Psoas muscle (tissue), 8 donors: ENCODE data around the gene R3HDM2. TPM values are rescaled to one million over a fixed set of nuclear protein-coding genes. Genes with fewer than 3 reads are reported as not detected.
A peak's percentile ranks its signal among the peaks of the same experiment; 100 is the strongest.

Experiments used
- ATAC-seq, 4 donors: fragments of 200-7000 bp; cut with Tn5 transposase; one replicate each; pipeline ENCODE4 v1.9.1; 2020; ENCODE audit warnings: moderate library complexity in 3 of 4, mild to moderate bottlenecking in 2 of 4
- DNase-seq, 2 donors: peaks; one replicate each; pipeline ENCODE4 v3.0.0-alpha.2; 2020
- H3K27ac ChIP-seq: fragments of 200-600 bp; one replicate; pipeline ENCODE4 v1.8.0; 2022
- H3K27me3 ChIP-seq, 3 donors: fragments of 200-600 bp in 1 of 3; one replicate each; pipeline versions ENCODE4 v1.6.1 to v1.8.0; 2013 to 2022; ENCODE audit warnings: low read length in 2 of 3, mild to moderate bottlenecking in 2 of 3, moderate library complexity in 1 of 3; ENCODE audit not compliant: insufficient read depth in 3 of 3
- H3K36me3 ChIP-seq, 2 donors: fragments of 200-600 bp in 1 of 2; one replicate each; pipeline versions ENCODE4 v1.6.1 to v1.8.0; 2013 to 2022; ENCODE audit warnings: low read depth in 1 of 2, mild to moderate bottlenecking in 1 of 2, moderate library complexity in 1 of 2; ENCODE audit not compliant: insufficient read depth in 1 of 2
- H3K4me1 ChIP-seq: fragments of 200-600 bp; one replicate; pipeline ENCODE4 v1.8.0; 2022
- H3K4me3 ChIP-seq: fragments of 200-600 bp; one replicate; pipeline ENCODE4 v1.8.0; 2022; ENCODE audit warnings: mild to moderate bottlenecking
- H3K9me3 ChIP-seq: fragments of 200-600 bp; one replicate; pipeline ENCODE4 v1.8.0; 2022
- CTCF ChIP-seq: fragments of 200-600 bp; IDR thresholded peaks from one replicate; pipeline ENCODE4 v1.8.0; 2022; ENCODE audit warnings: antibody characterized with exemption
- WGBS, 3 donors: extraction: QIAGEN DNeasy Blood & Tissue Kit; methylation state at CpG; one replicate each; pipeline versions ENCODE4 v1.1.6 to v1.1.7; 2013; 5-methylcytosine and 5-hydroxymethylcytosine counted together
- intact Hi-C, 2 donors: fragments of 100-400 bp; cut with DNase I; formaldehyde crosslinking; loops; one replicate each; pipeline versions ENCODE4 v1.11.0 to v1.14.2; 2022
- polyA plus RNA-seq, 3 donors: library from polyadenylated mRNA; stranded (reverse); fragments of 200-250 nt; gene quantifications; one replicate each; pipeline ENCODE4 v1.2.3, GENCODE V29; 2013
- total RNA-seq, 4 donors: library from RNA; stranded (reverse); fragmentation: NEBNext Ultra II Directional in 2 of 4; extraction: Animal tissue kit (Norgen Biotek cat#: 25700) in 2 of 4; gene quantifications; one replicate each; pipeline versions ENCODE4 v1.2.1 to v1.2.4, GENCODE V29; 2021 to 2023
- donor health status: healthy with polysubstance abuse.
- donor health status: DM: no; HTN: no; CAD: no; lungs with moderate emphysema.
- donor health status: Bipolar disorder and iron deficiency.
- donor health status: healthy.
- donor health status: DM: yes; HTN: yes; CAD: no.
- donor health status: DM: no; HTN: no; CAD: no.
- donor health status: DM: no; HTN: no; CAD: no.
- donor health status: DM: yes; HTN: yes; CAD: no.

Gene R3HDM2
- total and polyA plus RNA-seq, 7 donors: 12.1 to 64.9 (median 41.4) TPM

GRCh38 chr12:57258977-57259970, 171.6 kb downstream of the R3HDM2 start:
- DNase-seq: peak in 1 of 2 donors; percentile 67
- peak; percentile 21 to 65 (median 48) for ATAC-seq
- Histone ChIP-seq H3K4me3 (no peak overlapping the region), H3K27ac (peak overlapping the region; percentile 81), H3K27me3 (no peaks in the 10 kb centered on the region), H3K4me1 (peaks cover 69% of the 10 kb centered on the region), H3K9me3 (no peaks in the 10 kb centered on the region), H3K36me3 (peaks cover 3 to 40% of the 10 kb centered on the region in 2 donors)
- intact Hi-C loops: no loop called here
- no peak for TF ChIP-seq CTCF
- 28 to 41% (median 30%) methylated on average over 6 of the region's 6 CpGs for WGBS, 3 donors

- Histone ChIP-seq H3K4me1 (peaks cover 38% of the 10 kb centered on the region), H3K36me3 (peaks cover 3 to 43% of the 10 kb centered on the region in 2 donors), H3K9me3 (no peaks in the 10 kb centered on the region), H3K27me3 (no peaks in the 10 kb centered on the region), H3K27ac (no peak overlapping the region), H3K4me3 (no peak overlapping the region)
- WGBS, 3 donors: 84 to 89% (median 89%) methylated on average over 6 of the region's 6 CpGs
- TF ChIP-seq CTCF: no peak
- no peak for ATAC-seq
- no peak for DNase-seq
- intact Hi-C loops: no loop called here
Measured at GRCh38 chr12:57255916-57256315, 174.9 kb downstream of the R3HDM2 start.

GRCh38 chr12:57254506-57255280, 176.2 kb downstream of the R3HDM2 start:
- ATAC-seq (no peak), DNase-seq (peak in 1 of 2 donors; percentile 51)
- intact Hi-C loops: no loop called here
- Histone ChIP-seq H3K36me3 (peaks cover 3 to 41% of the 10 kb centered on the region in 2 donors), H3K4me1 (peaks cover 25% of the 10 kb centered on the region), H3K27ac (no peak overlapping the region), H3K27me3 (no peaks in the 10 kb centered on the region), H3K9me3 (no peaks in the 10 kb centered on the region), H3K4me3 (no peak overlapping the region)
- WGBS, 3 donors: 90 to 98% (median 92%) methylated on average over 14 of the region's 14 CpGs
- no peak for TF ChIP-seq CTCF

GRCh38 chr12:57250956-57251355, 179.9 kb downstream of the R3HDM2 start, which contains the start of gene STAC3:
Gene STAC3, minus strand, starts transcription at chr12:57251187. Its CDS starts 1,551 bp downstream, at chr12:57249636.
- H3K27me3 ChIP-seq: no peaks in the 10 kb centered on the region
- peaks cover 1 to 59% of the 10 kb centered on the region in 2 donors for H3K36me3 ChIP-seq
- ATAC-seq: peak; percentile 89 to 93 (median 92)
- no peak for TF ChIP-seq CTCF
- H3K4me3 ChIP-seq: peak within 1 kb of the TSS; percentile 87
- H3K4me1 ChIP-seq: peaks cover 14% of the 10 kb centered on the region
- intact Hi-C loops: no loop called here
- peak in 1 of 2 donors; percentile 74 for DNase-seq
- H3K27ac ChIP-seq: peak within 1 kb of the TSS; percentile 98
- no peaks in the 10 kb centered on the region for H3K9me3 ChIP-seq
- WGBS, 3 donors: 22 to 25% (median 23%) methylated on average over 7 of the region's 7 CpGs
